HG02970 (cell line): Measurements from ENCODE around the gene ABCB9.

Experiments
- ATAC-seq: cut with Tn5 transposase; IDR thresholded peaks from one replicate; pipeline ENCODE4 v1.9.1; 2021; ENCODE audit warnings: mild to moderate bottlenecking, moderate library complexity, moderate number of reproducible peaks; ENCODE audit not compliant: unreplicated experiment, low FRiP score

ABCB9 gene

DNA sequence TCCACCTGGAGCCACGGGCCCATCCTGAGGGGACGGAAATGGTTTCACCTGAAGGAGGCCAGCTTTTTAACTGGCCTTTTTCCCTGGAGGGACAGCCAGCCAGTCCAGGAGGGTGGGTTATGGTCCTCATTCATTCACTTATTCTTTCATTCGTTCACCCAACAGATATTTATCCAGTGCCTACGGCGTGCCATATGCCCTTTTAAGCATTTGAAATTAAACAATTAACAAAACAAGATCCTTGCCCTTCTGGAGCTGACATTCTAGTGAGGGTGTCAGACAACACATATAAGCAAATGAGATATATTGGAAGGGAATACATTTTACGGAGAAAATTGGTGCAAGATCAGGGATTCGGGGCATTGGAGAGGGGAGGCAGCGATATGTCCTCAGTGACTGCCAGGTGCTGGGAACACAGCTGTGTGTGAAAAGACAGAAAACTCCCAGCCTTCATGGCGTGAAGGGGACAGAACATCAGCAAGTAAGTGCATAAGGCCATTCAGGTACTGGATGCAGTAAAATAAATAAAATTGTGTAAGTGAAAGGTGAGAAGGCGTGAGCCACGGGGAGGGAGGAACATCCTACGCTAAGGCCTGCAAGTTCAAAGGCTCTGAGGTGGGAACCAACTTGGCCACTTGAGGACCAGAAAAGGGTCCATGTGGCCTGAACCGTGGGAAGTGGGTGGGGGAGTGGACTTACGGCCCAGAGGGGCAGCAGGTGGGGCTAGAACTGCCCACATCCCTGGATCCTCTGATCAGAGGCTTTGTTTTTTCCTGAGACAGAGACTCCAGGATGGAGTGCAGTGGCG, 684 bp upstream of the ABCB9 start:
- no peak for ATAC-seq

GRCh38 chr12:122965321-122965751, 927 bp downstream of the ABCB9 start:
- ATAC-seq: no peak

GRCh38 chr12:122964439-122965257, 1.6 kb downstream of the ABCB9 start:
- no peak for ATAC-seq

DNA sequence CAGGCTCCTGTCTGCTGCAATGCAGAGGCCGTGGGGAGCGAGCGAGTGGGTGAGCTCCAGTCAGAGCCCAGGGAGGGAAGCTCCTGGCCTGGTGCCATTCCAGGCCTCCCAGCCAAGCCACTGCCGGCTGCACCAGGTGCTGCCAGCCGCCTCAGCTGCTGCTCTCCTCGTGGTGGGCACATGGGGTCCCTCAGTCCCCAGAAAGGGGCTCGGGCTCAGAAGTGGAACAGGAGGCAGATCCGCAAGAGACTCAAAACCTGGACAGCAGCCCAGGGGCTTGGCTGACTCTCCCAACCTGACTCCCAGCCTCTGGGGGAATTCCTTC, 2.4 kb downstream of the ABCB9 start:
- no peak for ATAC-seq

GRCh38 chr12:122961531-122962329, 4.5 kb downstream of the ABCB9 start:
- ATAC-seq: no peak

DNA sequence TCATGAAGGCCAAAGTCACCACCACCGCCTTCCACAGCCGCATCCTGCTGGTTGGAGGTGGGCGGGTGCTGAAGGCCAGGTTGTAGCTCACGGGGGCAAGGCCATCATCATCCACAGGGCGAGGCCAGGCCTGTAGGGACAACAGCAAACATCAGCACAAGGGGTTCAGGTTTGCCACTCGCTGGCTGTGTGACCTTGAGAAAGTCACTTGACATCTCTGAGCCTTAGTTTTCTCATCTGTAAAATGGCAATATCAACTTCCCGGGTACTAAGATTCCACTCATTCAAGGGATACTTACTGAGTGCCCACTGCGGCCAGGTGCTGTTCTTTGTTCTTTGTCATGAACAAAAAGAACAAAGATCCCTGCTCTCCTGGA, 6.1 kb downstream of the ABCB9 start:
- no peak for ATAC-seq

GRCh38 chr12:122959566-122960192, 6.6 kb downstream of the ABCB9 start:
- no peak for ATAC-seq

DNA sequence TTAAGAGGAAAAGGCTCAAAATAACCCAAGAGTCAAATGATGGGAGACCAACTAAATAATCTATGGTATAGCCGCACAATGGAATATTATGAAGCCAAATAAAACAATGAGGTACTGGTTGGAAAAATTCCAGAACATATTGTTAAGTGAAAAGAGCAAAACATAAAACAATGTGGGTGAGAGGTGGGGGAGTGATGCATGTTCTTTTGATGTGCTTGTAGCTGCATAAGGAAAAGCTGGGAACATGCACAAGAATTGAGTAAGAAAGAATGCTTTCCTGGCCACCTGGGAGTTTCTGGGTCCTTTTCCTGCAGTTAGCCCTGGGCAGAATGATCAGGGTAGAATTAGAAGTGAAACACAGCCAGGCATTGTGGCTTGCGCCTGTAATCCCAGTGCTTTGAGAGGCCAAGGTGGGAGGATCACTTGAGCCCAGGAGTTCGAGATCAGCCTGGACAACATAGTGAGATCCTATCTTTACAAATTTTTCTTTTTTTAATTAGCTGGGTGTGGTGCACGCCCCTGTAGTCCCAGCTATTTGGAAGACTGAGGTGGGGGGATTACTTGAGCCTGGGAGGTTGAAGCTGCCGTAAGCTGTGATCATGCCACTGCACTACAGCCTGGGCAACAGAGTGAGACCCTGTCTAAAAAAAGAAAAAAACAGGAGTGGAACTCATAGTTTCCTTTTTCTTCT, 7.9 kb downstream of the ABCB9 start:
- no peak for ATAC-seq

DNA sequence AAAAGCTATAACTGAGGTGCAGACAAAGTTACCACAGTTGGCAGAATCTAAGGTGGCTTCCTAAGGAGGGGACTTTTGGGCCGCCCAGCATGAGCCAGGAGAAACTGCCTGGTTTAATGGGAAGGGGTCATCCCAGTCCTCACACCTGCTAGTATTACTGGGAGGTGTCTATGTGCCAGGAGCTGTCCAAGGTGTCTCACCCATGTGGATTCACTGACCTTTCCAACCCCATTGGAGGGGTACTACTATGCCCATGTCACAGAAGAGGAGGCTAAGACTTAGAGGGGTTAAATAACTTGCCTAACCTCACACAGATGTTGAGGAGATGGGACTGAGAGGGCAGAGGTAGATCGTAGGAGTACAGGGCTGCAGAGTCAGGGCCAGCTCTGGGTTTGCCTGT, 10.2 kb downstream of the ABCB9 start:
- ATAC-seq: no peak

DNA sequence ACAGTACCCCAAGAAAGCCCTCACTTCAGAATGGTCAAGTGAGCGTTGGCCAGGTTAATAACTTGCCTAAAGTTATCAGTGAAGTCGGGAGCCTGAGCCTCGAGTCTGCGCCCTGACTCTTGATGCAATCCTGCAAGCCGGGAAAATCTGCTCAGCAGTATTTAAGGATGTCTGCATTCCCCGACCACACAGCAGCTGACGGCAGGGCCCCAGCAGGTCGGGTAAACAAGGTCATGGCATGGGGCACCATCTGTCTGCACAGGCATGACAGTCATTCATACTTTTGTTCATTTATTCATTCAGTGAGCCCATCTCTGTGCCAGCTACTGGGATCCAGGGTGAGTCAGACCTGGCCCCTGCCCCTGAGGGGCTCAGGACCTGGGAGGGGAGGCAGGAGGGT, 11.1 kb downstream of the ABCB9 start:
- no peak for ATAC-seq

- ATAC-seq: no peak
Observed at GRCh38 chr12:122951979-122952892, 14.0 kb downstream of the ABCB9 start.

- no peak for ATAC-seq
Observed at GRCh38 chr12:122951406-122951805, 14.9 kb downstream of the ABCB9 start.

GRCh38 chr12:122949816-122950675, 16.2 kb downstream of the ABCB9 start:
- no peak for ATAC-seq

GRCh38 chr12:122949405-122949804, 16.9 kb downstream of the ABCB9 start:
- no peak for ATAC-seq

GRCh38 chr12:122948605-122949004, 17.7 kb downstream of the ABCB9 start:
- ATAC-seq: no peak

DNA sequence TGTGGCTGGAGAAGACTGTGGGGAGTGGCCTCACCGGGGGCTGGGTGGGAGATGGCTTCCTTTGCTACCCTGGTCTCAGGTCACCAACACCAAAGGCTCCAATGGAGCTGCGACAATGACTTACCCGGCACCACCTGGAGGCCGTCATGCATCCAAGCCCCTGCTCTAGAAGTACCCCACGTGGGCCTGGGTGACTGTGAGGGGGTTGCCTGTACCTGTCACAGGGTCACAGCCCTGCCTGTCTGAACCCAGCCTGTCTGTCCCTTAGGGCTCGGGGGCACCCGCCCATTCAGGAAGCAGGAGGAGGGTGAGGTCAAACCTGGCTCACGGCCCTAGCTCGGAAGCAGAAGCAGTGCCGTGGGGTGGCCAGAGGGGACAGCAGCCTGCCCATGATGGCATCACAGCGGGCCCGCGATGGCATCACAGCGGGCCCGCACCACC, 18.9 kb downstream of the ABCB9 start:
- ATAC-seq: no peak

DNA sequence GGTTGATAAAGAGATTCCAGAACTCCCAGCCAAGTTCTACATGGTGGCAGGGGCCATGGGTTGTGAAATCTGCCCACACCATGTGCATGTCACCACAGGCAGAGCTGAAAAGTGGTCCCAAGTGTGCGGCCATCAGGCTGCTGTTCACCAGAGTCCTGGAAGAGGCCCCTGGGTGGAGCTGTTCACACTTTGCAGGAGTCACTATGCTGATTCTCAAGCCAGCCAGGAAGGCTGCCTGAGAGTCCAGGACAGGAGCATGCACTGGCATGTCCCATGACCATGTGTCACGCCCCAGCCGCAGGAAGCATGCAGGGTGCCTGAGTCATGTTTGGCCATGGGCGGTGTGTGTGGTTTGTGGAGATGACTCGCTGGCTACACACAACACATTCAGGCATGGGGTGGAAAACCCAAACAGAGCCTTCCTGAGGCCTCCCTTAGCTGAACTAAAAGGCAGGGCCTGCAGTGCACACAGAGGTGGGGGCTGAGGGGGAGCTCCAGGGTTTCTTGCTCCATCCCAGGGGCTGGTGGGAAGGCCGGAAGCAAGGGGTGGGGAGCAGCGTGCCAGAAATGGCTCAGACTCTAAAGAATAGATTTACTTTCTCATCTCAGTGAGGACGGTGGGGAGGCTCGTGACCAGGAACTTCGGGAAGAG, 19.4 kb downstream of the ABCB9 start:
- peak; percentile 64 for ATAC-seq
